Erythroblast (primary cell): ENCODE results near the gene PTH2R.

Experiments used
- GATA1 ChIP-seq: IDR thresholded peaks from 2 replicates; pipeline ENCODE4 v1.6.1; 2011; ENCODE audit warnings: low read depth, mild to moderate bottlenecking, control low read depth, low read length, moderate library complexity
- POLR2A ChIP-seq: IDR thresholded peaks from 2 replicates; pipeline ENCODE4 v1.6.1; 2011; ENCODE audit warnings: mild to moderate bottlenecking, low read length

DNA sequence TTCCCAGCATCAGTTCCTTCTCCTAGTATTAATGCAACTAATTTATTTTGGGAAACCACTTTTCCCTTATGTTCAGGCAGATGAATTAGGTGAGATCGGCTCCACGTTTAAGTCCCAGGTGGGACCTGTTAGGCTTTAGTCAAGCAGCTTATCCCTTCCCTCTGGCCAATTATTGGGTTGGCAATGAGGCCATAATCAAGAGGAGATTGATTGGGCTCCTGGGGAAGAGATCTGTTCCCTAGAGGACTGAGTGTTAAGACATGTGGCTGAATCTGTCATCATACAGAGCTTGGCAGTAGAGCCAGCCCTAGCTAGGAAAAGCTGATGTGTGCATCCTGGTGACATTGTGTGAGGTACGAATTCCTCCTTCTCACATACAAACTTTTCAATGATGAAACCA lies 104.4 kb downstream of the PTH2R start:
- TF ChIP-seq POLR2A: no peak
- TF ChIP-seq GATA1: no peak
